Fibroblast of villous mesenchyme (primary cell): ENCODE results near the gene MYORG. TPM values are rescaled to one million over a fixed set of nuclear protein-coding genes. Genes with fewer than 3 reads are reported as not detected.
"Not testable (repeated sequence)": the region's sequence is repeated elsewhere in the genome, so short reads cannot be mapped to it uniquely, and the experiment has no call there.

Experiments
- DNase-seq: peaks from one replicate; pipeline ENCODE4 v3.0.0-alpha.2; 2010; ENCODE audit warnings: low read depth
- H3K4me3 ChIP-seq: 2 replicates; pipeline ENCODE4 v1.5.1; 2011; ENCODE audit warnings: low read depth, mild to moderate bottlenecking, low read length
- CTCF ChIP-seq: IDR thresholded peaks from 2 replicates; pipeline ENCODE4 v1.5.1; 2012; ENCODE audit warnings: low read depth, mild to moderate bottlenecking, low read length; ENCODE audit not compliant: insufficient read depth
- total RNA-seq: library from RNA; depleted of rRNA; stranded (reverse); fragments of >200 nt; gene quantifications from 2 replicates; pipeline ENCODE4 v1.2.3, GENCODE V29; 2012

MYORG gene
- total RNA-seq, 1 donor: 1.3 TPM

DNA sequence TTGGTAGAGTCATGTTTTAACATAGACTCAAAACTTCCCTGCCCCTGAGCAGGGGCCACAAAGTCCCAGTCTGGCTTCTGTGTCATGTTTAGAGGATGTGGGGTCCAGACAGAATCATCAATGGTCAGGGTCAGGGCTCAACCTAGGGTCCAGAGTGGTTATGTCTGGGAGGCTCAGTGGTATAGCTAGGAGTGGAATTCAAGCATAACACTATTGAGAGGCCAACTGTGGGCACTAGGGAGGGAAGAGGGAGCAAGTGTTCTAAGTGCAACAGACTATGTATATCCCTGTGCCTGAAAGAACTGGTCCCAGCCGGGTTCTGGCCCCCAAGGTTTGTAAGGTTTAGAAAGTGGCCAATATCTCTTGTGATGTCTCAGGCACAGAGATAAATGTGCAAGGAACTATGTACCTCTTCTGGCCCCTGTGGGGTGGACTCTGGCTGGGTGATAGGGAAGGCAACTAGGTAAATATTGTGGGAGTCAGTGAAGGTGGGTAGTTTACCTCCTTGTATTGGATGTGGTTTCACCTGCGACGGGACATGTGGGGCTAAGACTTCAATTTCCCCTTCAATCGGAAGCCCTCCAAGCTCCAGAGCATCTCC is 14.0 kb downstream of the MYORG start:
- H3K4me3 ChIP-seq: no peak overlapping the region
- no peak for TF ChIP-seq CTCF
- no peak for DNase-seq

- H3K4me3 ChIP-seq, DNase-seq: not testable (repeated sequence)
Measured at GRCh38 chr9:34352957-34353356, 23.7 kb downstream of the MYORG start.

GRCh38 chr9:34352122-34352652 is 24.5 kb downstream of the MYORG start:
- DNase-seq, H3K4me3 ChIP-seq: not testable (repeated sequence)

DNA sequence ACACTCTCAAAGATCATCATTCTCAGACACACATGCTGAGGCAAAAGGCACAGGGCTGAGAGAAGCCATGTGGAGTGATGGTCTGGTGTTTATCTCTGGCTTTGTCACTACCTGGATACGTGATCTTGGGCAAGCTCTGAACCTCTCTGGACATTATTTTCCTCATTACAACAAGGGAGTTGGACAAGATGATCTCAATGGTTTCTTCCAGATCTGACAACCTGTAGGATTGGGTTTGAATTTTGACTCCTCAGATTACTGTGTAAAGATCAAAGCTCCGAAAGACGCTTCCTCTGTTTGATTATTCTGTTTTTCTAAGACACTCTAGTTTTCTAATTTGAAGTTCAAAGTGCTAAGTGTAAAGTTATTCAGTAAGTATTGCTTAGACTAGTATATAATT is 27.4 kb downstream of the MYORG start:
- no peak for DNase-seq
- no peak overlapping the region for H3K4me3 ChIP-seq
- TF ChIP-seq CTCF: no peak

DNA sequence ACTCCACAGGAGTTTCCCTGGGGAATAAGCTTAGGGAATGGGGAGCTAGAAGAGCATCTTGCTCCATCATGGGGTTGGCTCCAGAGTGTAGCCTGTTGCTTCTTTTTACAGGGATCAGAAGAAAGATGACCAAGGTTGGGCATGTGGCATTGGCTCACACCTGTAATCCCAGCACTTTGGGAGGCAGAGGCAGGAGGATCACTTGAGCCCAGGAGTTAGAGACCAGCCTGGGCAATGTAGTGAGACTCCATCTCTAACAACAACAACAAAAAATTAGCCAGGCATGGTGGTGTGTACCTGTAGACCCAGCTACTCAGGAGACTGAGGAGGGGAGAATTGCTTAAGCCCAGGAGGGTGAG is 28.9 kb downstream of the MYORG start:
- H3K4me3 ChIP-seq: no peak overlapping the region
- DNase-seq: no peak

GRCh38 chr9:34346873-34347799 is 29.6 kb downstream of the MYORG start:
- no peak for TF ChIP-seq CTCF
- DNase-seq: no peak
- no peak overlapping the region for H3K4me3 ChIP-seq

More for the DNA sequence above, 28.9 kb downstream of the MYORG start:
- TF ChIP-seq CTCF: no peak

DNA sequence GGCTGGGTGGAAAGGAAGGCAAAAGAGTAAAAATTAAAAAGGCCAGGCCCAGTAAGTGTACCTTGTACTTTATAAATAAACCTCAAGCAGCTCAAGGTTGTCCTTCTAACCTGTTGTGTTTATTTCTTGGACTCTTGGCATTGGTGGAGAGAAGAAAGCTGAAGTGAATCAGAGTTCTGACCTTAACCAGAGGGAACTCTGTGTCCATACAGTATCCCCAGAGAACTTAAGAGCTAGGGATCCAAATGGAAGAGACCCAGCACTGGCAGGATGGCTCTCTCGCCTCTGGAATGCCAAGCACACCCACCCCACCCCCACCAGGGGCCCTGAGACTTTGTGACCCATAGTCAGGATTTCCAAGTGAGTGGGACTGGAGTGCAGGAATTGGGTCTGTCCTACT is 33.1 kb downstream of the MYORG start:
- DNase-seq: no peak
- no peak overlapping the region for H3K4me3 ChIP-seq
- TF ChIP-seq CTCF: no peak
